ENCODE results near the gene MAN1A2.

- TF ChIP-seq CTCF (IDR thresholded peaks at IDR 0.05) = no peak
- no peak for TF ChIP-seq EP300 (IDR thresholded peaks at IDR 0.05)
- no peak for TF ChIP-seq POLR2A (IDR thresholded peaks at IDR 0.05)
- no peak for TF ChIP-seq POLR2AphosphoS5 (IDR thresholded peaks at IDR 0.05)
Observed at GRCh38 chr1:117556341-117556740, 189.1 kb downstream of the MAN1A2 start.
